PFSK-1 (cell line): Measurements from ENCODE around the gene NDUFA12.

ENCODE experiments used
- FOXP2 ChIP-seq: optimal IDR thresholded peaks from 2 replicates; pipeline ENCODE3; 2011; ENCODE audit warnings: borderline replicate concordance, control low read depth, inconsistent platforms; ENCODE audit not compliant: insufficient read depth; ENCODE audit errors: extremely low read length, extremely low read depth
- POLR2AphosphoS5 ChIP-seq: IDR thresholded peaks from 2 replicates; pipeline ENCODE4 v1.6.1; 2012; ENCODE audit warnings: low read depth, mild to moderate bottlenecking, control low read depth, low read length, moderate library complexity
- SIN3A ChIP-seq: IDR thresholded peaks from 2 replicates; pipeline ENCODE4 v1.6.1; 2012; ENCODE audit warnings: mild to moderate bottlenecking, low read length, moderate library complexity, borderline replicate concordance; ENCODE audit not compliant: insufficient read depth
- TAF1 ChIP-seq: IDR thresholded peaks from 2 replicates; pipeline ENCODE4 v1.6.1; 2012; ENCODE audit warnings: low read length, control low read depth, borderline replicate concordance; ENCODE audit not compliant: insufficient read depth
- TF ChIP-seq, protein P1 (sequence below), 2 experiments: IDR thresholded peaks; 2 replicates each; pipeline versions ENCODE4 v1.6.1 to v1.8.0; 2011 to 2012; ENCODE audit warnings: low read depth in 2 of 2, low read length in 2 of 2, control low read depth in 1 of 2, inconsistent platforms in 1 of 2, mild to moderate bottlenecking in 1 of 2, moderate library complexity in 1 of 2; ENCODE audit not compliant: insufficient read depth in 1 of 2

DNA sequence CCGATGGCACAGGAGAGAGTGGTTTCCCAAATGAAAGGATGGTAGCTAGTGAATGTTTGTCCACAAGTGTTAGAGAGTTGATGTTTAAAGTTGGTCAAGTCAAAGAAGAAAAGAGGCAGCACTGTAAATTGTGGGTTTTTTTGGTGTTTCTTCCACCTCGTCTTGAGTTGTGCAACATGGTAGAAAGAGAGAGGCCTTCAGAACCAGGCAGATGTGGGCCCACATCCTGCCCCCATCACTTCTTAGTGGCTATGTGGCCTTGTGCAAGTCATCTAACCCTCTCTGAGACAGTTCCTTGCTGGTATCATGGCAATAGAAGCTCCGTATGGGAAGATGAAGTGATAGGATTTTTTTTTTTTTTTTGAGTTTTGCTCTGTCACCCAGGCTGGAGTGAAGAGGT is 60.8 kb downstream of the NDUFA12 start:
- TF ChIP-seq POLR2AphosphoS5 (no peak), SIN3A (no peak), TAF1 (no peak), FOXP2 (no peak)
- TF ChIP-seq, protein P1, sequence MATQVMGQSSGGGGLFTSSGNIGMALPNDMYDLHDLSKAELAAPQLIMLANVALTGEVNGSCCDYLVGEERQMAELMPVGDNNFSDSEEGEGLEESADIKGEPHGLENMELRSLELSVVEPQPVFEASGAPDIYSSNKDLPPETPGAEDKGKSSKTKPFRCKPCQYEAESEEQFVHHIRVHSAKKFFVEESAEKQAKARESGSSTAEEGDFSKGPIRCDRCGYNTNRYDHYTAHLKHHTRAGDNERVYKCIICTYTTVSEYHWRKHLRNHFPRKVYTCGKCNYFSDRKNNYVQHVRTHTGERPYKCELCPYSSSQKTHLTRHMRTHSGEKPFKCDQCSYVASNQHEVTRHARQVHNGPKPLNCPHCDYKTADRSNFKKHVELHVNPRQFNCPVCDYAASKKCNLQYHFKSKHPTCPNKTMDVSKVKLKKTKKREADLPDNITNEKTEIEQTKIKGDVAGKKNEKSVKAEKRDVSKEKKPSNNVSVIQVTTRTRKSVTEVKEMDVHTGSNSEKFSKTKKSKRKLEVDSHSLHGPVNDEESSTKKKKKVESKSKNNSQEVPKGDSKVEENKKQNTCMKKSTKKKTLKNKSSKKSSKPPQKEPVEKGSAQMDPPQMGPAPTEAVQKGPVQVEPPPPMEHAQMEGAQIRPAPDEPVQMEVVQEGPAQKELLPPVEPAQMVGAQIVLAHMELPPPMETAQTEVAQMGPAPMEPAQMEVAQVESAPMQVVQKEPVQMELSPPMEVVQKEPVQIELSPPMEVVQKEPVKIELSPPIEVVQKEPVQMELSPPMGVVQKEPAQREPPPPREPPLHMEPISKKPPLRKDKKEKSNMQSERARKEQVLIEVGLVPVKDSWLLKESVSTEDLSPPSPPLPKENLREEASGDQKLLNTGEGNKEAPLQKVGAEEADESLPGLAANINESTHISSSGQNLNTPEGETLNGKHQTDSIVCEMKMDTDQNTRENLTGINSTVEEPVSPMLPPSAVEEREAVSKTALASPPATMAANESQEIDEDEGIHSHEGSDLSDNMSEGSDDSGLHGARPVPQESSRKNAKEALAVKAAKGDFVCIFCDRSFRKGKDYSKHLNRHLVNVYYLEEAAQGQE (IDR thresholded peaks at IDR 0.05; ENCODE audit: insufficient read depth in 1 of 2, low read depth in 2 of 2, low read length in 2 of 2), result no peak
